AG09319 (cell line): ENCODE measurements around the gene CHGA.

ENCODE experiments used
- DNase-seq: peaks from one replicate; pipeline ENCODE4 v3.0.0-alpha.2; 2010; ENCODE audit warnings: low read depth; ENCODE audit errors: extremely low read depth
- TF ChIP-seq, protein P1 (sequence below): IDR thresholded peaks from 2 replicates; pipeline ENCODE4 v1.5.1; 2011; ENCODE audit warnings: low read depth, mild to moderate bottlenecking, inconsistent platforms, low read length, moderate library complexity

The CHGA gene

DNA sequence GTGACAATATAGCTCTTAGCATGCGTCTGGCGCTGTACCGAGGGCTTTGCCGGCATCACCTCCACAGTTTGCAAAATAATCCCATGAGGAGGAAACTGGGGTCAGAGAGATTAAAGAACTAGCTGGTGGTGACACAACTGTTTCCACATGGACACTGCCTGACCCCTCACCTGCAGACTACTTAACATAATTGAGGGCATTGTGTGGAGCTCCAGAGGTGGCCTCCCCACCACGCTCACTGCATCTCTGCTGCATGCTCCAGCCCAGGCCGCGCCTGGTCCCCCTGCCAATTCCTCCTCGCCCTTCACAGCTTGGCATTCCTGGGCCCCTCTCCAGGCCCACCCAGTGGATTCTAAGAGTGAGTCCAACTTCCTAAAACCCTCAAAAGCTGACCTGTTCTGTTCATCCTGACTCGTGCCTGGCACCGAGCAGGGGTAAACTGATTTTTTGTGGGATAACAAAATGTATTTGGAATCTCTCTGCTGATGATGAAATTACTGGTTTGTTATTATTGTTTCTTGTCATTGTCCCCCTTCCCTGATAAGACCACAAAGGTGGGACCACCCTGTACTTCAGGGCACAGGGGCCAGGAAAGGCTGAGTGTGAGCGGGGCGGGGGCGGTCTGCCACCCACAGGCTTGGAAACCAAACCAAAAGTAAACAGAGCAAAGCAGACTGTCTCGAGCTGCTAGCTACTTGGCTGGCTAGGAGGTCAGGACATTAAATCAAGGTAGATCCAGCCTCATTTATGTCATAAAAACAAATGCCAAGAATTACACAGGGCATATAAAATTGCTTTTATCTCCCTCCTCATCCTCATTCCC lies 40.6 kb downstream of the CHGA start:
- no peak for DNase-seq
- TF ChIP-seq, protein P1, sequence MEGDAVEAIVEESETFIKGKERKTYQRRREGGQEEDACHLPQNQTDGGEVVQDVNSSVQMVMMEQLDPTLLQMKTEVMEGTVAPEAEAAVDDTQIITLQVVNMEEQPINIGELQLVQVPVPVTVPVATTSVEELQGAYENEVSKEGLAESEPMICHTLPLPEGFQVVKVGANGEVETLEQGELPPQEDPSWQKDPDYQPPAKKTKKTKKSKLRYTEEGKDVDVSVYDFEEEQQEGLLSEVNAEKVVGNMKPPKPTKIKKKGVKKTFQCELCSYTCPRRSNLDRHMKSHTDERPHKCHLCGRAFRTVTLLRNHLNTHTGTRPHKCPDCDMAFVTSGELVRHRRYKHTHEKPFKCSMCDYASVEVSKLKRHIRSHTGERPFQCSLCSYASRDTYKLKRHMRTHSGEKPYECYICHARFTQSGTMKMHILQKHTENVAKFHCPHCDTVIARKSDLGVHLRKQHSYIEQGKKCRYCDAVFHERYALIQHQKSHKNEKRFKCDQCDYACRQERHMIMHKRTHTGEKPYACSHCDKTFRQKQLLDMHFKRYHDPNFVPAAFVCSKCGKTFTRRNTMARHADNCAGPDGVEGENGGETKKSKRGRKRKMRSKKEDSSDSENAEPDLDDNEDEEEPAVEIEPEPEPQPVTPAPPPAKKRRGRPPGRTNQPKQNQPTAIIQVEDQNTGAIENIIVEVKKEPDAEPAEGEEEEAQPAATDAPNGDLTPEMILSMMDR: no peak

DNA sequence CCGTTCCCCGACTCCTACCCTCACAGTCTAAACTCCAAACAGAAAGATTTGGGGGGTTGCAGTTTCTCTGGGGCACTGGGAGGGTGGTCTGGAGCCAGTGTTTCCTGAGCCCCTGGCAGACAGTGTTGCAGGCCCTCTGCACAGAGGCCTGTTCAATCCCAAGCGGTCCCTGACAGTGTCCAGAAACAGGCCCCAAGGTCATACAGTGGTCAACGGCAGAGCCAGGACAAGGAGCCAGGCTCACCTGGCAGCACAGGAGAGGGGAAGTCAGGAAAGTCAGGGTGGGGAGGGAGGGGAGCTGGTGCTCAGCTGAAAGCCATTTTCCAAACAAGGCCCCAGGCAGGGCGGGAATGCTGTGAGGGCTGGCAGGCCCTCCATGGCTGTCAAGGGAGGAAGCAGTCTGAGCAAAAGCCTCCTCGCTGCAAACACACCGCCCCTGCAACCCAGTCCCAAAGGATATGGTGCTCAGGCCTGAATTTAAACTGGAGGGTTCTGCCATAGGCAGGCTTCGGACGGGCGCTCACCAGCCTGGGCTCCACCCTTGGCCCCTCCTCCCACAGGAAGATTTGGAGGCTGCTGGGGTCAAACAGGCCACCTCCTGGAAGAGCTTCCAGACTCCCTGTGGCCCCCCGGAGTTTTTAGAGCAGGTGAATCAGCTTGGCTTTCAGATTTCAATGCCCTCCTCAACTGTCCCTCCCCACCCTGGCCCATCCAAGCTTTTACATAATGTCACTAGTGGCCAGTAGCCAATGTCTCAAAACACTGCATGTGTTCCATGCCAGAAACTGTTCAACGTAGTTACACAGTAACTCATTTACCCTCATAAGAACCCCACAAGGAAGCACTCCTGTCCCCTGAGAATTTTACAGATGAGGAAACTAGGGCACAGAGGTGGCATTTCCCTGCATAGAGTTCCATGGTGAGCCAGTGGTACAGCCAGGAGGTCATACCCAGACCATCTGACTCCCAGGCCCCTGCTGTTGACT lies 41.5 kb downstream of the CHGA start:
- TF ChIP-seq, protein P1: no peak
- DNase-seq: no peak

GRCh38 chr14:92965281-92965680 lies 42.3 kb downstream of the CHGA start:
- TF ChIP-seq, protein P1: no peak
- DNase-seq: no peak

DNA sequence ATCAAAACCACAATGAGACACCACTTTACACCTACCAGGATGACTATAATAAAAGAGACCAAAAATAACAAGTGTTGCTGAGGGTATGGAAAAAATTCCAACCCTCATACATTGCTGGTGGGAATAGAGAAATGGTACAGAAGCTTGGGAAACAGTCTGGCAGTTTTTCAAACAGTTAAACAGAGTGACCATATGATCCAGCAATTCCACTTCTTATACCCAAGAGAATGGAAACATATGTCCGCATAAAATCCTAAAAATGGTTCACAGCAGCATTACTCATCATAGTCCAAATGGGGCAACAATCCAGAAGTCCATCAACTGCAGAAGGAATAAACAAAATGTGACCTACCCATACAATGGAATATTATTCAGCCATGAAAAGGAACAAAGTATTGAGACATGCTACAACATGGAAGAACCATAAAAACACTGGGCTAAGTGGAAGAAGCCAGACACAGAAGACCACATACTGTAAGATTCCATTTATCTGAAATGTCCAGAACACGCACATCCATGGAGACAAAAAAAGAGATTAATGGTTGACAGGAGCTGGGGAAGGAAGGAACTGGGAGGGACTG lies 44.5 kb downstream of the CHGA start:
- TF ChIP-seq, protein P1: no peak
- DNase-seq: no peak

GRCh38 chr14:92968291-92969020 lies 45.5 kb downstream of the CHGA start:
- TF ChIP-seq, protein P1: no peak
- no peak for DNase-seq

DNA sequence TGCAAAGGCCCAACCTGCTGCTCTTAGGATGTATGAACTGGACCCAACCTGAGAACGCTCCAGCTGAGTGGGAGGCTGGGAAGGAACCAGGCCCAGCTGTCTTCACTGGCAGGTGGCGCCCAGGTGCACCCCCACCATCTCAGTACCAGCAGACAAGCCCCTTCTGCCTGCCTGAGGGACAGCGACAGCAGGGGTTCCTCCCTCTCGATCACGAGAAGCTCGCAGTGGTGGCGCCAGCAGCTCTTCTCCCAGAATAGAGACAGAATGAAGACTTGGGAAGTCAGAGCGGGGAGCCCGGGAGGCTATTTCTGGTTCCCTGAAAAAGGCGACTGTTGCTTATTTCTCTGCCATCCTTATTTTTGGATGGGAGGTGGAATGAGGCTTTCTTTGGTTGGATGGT lies 46.5 kb downstream of the CHGA start:
- TF ChIP-seq, protein P1: no peak
- DNase-seq: no peak
